NCI-H82 treated with DMSO at 0.1 percent for 48 hours (cell line): ENCODE results near the gene DAPK1.

Experiments
- DNase-seq: peaks from one replicate; lab custom pipeline; 2025; ENCODE audit not compliant: unreplicated experiment; lab: John Stamatoyannopoulos, UW

The DAPK1 gene

GRCh38 chr9:87516926-87517290 lies 19.2 kb downstream of the DAPK1 start:
- no peak for DNase-seq

DNA sequence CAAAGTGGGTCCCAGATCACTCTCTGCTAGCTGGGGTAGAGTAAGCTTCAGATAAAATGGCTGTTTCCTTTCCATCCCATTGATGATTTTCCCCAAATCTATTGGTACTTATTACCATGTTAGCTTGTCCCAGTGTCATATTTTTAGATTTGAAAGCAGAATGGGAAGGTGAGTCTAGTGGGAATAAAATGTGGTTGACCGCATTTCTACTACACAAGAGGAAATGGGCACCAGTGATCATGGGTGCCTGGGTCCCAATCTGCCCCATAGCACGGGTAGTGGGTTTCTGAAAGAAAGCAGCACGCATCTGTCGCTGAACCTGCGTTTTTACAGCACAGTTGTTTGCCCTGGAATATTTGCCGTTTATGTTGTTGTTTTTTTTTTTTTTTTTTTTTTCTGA lies 20.1 kb downstream of the DAPK1 start:
- no peak for DNase-seq

DNA sequence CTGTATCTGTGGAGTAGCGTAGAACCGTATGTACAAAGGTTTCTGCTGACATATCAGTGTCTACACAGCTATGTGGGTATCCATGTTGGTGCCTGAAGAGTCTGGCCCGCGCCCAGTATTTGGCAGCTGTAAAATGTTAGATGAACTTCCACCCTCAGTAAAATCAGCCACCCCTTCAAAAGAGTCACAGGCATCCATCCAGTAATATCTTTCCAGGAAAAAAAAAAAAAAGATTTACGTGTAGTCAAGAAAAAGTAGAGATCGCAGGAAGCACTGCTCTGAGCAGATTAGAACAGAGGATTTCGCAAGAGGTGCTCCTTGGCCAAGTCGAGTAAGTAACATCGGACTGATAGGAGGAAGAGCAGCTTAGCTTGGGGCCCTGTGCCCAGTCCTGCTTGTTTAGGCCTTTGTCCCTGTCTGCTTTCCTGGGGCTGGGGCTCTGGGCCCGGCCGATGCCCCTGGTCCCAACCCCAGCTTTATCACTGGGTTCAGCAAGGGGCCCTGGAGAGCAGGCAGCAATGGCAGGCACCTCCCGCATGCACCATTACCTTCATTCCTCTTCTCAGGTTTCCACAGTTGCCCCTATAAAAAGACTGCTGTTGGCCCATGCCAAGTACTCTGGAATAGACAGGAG lies 21.2 kb downstream of the DAPK1 start:
- no peak for DNase-seq

GRCh38 chr9:87519461-87519860 lies 21.8 kb downstream of the DAPK1 start:
- no peak for DNase-seq

DNA sequence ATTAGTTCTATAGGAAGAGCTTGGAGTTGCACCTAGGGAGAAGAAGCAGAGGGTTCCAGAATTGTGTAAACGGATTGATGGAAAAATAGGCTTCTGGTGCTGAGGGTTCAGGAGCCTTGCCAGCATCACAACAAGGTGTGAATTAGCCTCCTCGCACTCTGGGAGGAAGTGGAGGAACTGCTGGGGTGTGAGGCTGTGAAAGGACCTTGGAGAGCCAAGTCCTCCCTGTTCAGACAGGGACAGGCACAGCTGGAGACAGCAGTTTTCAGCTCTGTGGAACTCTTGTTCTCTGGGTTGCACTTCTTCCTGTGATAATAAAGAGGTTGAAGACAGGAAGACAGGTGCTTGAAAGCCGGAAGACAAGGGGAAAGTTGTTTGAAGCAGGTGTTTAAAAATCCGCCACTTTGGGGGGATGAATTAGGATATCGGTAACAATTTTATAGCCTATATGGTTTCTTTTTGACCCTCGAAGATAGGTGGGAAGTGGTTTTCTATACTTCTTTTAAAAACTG lies 22.6 kb downstream of the DAPK1 start:
- DNase-seq: no peak

DNA sequence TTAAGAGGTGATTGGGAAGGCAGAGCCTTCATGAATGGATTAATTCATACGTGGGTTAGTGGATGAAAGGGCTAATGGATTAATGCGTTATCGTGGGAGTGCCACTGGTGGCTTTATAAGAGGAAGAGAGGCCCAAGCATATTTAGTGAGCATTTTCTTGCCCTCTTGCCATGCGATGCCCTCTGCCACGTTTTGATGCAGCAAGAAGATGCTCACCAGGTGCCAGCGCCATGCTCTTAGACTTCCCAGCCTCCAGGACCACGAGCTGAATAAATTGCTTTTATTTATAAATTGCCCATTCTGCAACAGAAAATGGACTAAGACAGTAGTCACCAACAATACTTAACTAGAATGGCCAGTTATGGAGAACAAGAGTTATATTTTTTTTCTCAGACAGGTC lies 24.2 kb downstream of the DAPK1 start:
- DNase-seq: no peak

GRCh38 chr9:87524061-87524460 lies 26.4 kb downstream of the DAPK1 start:
- DNase-seq: no peak

DNA sequence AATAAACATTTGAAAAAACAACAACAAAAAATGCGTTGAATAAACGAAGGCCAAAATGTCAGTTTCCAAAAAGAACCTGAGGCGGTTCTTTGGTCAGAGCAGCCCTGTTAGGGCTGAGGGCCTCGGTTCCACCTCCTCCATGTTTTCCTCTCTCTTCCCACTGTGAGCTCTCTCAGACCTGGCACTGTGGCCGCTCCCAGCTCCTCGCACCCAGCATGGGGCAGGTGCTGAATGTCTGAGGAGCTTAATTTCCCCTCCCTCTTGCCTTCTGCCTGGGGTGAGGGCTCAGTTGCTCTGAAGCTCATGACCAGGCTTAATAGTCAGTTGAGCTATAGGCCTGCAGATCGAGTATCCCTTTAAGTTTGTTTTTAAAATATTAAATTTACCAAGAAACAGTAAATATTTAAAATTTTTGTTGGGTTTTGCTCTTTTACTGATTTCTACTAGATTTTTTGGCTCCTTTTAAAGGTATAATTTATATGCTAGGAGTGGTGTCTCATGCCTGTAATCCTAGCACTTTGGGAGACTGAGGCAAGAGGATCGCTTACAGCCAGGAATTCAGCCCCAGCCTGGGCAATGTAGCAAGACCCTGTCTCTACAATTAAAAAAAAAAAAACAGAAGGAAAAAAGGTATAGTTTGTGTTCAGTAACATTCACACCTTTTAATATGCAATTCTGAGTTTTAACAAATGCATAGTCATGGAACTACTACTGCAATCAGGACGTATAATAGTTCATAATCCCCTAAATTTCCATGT lies 28.1 kb downstream of the DAPK1 start:
- DNase-seq: no peak

DNA sequence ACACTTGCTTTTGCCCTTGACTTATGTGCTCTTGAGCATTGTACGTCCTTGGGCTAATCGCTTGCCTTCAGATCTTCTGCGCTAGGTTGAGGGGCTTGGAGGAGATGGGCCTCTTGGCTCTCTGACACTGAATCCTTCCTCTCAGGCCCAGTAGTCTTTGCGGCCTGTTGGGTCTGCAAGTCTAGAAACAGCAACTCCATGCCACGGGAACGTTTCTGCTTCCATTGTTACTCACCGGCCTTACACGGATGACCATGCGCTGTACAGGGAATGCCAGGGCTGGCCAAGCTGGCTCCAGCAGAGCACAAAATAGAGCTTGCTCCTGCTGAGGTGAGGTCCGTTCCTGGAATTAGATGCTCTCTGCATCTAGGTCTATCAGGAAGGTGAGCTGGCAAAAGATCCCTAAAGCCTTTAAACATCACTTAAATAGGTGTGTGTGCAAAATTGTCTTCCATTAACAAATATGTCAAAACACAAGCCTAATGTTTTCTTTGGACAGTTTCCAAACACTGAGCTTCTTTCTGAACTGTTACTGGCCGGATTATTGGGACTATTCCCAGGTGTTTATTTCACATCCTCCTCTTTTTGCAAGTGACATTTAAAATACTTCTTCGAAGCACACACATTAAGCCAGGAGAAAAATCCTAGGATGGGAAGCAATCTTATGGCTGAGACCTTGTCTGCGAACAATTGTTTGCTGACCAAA lies 29.7 kb downstream of the DAPK1 start:
- DNase-seq: no peak

- DNase-seq: no peak
Measured at GRCh38 chr9:87528969-87529368, 31.3 kb downstream of the DAPK1 start.

- DNase-seq: no peak
Measured at GRCh38 chr9:87529671-87530070, 32.0 kb downstream of the DAPK1 start.

DNA sequence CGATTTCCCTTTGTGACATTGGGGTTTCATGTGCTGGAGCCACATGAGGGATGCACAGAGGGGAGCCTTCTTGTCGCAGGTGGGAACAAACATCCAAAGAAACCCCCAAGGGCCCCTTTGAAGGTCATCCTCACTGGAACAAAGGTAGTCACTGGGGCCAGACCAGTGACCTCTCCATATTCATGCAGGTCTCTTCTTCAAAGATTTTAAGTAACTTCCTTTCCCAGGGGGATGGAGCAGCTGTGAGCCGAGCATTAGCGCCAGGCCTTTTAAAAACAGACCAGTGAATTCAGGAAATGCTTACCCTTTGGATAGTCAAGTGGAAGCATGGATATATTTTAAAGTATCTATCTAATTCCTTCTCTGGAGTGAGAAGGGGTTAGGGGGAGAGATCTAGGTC lies 33.0 kb downstream of the DAPK1 start:
- DNase-seq: no peak

- DNase-seq: no peak
Measured at GRCh38 chr9:87531370-87532295, 34.0 kb downstream of the DAPK1 start.

GRCh38 chr9:87533271-87533670 lies 35.6 kb downstream of the DAPK1 start:
- DNase-seq: no peak

- DNase-seq: no peak
Measured at GRCh38 chr9:87534036-87534435, 36.4 kb downstream of the DAPK1 start.

GRCh38 chr9:87534957-87535356 lies 37.3 kb downstream of the DAPK1 start:
- no peak for DNase-seq

- no peak for DNase-seq
Measured at GRCh38 chr9:87535817-87536539, 38.3 kb downstream of the DAPK1 start.

GRCh38 chr9:87537625-87538024 lies 40.0 kb downstream of the DAPK1 start:
- peak; percentile 58 for DNase-seq

DNA sequence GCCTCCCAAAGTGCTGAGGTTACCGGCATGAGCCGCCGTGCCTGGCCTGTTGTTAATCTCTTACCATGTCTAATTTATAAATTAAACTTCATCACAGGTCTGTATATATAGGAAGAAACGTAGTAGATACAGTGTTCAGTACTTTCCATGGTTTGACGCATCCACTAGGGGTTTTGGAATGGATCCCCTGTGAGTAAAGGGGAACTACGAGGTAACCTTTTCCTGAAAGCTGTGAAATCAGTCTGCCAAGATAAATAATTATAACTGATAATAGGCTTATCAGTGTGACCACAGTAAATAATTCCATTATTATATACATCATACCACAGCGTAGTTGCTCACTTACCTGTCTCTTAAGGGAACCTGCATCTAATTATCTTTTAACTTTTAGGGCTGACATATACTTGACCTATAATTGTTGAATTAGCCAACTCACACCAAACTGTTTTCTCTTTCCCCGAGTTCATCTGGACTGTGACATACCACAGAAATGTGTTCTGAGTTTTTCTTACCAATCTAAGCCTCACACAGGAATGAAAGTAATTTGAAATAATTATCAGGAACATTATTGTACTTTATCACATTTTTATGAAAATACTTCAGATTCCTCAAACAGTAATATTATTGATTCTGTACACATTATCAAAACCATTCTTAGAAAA lies 42.9 kb downstream of the DAPK1 start:
- DNase-seq: no peak

GRCh38 chr9:87541663-87542062 lies 44.0 kb downstream of the DAPK1 start:
- no peak for DNase-seq
